ENCODE results near the gene RNASEH1. TPM values are rescaled to one million over a fixed set of nuclear protein-coding genes. Genes with fewer than 3 reads are reported as not detected.

Gene RNASEH1
- total RNA-seq, 1 experiment from 2014 or later = 38.2 TPM

DNA sequence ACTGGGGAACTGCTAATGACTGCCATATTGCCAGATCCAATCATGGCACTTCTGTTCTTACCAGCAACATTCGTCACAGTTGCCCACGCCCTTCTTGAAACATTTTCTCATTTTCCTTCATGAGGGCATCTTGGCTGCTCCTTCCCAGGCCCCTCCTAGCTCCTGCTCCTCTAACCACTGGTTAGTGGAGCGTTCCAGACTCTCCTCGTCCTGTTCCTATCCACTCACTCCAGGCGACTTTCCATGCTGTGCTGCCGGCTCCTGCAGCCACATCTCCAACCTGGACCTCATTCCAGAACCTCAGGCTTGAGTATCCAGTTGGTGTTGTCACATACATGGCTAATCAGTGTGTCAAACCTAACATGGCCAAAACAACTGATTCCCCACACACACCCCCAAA is 37.5 kb downstream of the RNASEH1 start:
- Histone ChIP-seq H2AFZ (ENCODE audit: low read depth, low read length, poor library complexity, severe bottlenecking) (no peak overlapping the region), H3K4me2 (ENCODE audit: low read length) (peak overlapping the region; percentile 79), H3K9me3 (ENCODE audit: control insufficient read depth in 1 of 2, insufficient read depth in 1 of 2, low read depth in 1 of 2, low read length in 2 of 2) (0 out of 4 replicates have a peak, but pooled peaks cover 0 to 3% of the 10 kb centered on the region in 2 experiments), H3K9ac (ENCODE audit: low read length) (no peak overlapping the region), H3K36me3 (ENCODE audit: control insufficient read depth in 1 of 2, insufficient read depth in 2 of 2, low read length in 2 of 2) (no peaks in the 10 kb centered on the region), H3K79me2 (ENCODE audit: insufficient read depth, low read length) (peaks cover 11% of the 10 kb centered on the region), H3K4me3 (replicated peaks in 1 of 2; ENCODE audit: low read depth in 1 of 2, low read length in 2 of 2) (peak overlapping the region in 1 of 2 experiments; percentile 68; a peak in 2 of 4 replicates), H3K27ac (ENCODE audit: low read depth, low read length) (no peak overlapping the region), H4K20me1 (ENCODE audit: insufficient read depth) (no peaks in the 10 kb centered on the region), H3K27me3 (ENCODE audit: insufficient read depth, low read length) (no peaks in the 10 kb centered on the region), H3K4me1 (ENCODE audit: control insufficient read depth in 1 of 2, insufficient read depth in 2 of 2, low read length in 2 of 2) (peaks cover 4 to 28% of the 10 kb centered on the region in 2 experiments; a peak in 3 of 4 replicates), H3K9me2 (ENCODE audit: insufficient read depth) (no peaks in the 10 kb centered on the region)
- no peak for ATAC-seq
- ChIA-PET CTCF (no interaction called here), RAD21 (ENCODE audit: low non-redundant PET in 1 of 2, low total read pairs in 2 of 2, uncharacterized antibody in 2 of 2, unreplicated experiment in 2 of 2) (no interaction called here), POLR2A (no interaction called here)
- TF ChIP-seq, protein P1, sequence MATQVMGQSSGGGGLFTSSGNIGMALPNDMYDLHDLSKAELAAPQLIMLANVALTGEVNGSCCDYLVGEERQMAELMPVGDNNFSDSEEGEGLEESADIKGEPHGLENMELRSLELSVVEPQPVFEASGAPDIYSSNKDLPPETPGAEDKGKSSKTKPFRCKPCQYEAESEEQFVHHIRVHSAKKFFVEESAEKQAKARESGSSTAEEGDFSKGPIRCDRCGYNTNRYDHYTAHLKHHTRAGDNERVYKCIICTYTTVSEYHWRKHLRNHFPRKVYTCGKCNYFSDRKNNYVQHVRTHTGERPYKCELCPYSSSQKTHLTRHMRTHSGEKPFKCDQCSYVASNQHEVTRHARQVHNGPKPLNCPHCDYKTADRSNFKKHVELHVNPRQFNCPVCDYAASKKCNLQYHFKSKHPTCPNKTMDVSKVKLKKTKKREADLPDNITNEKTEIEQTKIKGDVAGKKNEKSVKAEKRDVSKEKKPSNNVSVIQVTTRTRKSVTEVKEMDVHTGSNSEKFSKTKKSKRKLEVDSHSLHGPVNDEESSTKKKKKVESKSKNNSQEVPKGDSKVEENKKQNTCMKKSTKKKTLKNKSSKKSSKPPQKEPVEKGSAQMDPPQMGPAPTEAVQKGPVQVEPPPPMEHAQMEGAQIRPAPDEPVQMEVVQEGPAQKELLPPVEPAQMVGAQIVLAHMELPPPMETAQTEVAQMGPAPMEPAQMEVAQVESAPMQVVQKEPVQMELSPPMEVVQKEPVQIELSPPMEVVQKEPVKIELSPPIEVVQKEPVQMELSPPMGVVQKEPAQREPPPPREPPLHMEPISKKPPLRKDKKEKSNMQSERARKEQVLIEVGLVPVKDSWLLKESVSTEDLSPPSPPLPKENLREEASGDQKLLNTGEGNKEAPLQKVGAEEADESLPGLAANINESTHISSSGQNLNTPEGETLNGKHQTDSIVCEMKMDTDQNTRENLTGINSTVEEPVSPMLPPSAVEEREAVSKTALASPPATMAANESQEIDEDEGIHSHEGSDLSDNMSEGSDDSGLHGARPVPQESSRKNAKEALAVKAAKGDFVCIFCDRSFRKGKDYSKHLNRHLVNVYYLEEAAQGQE (IDR thresholded peaks at IDR 0.05; ENCODE audit: low read depth) = no peak
- no peak for TF ChIP-seq RAD21 (IDR thresholded peaks at IDR 0.05; ENCODE audit: low read depth)
- no peak for TF ChIP-seq ZFX (IDR thresholded peaks at IDR 0.05)
- no peak for TF ChIP-seq YY1 (IDR thresholded peaks at IDR 0.05; ENCODE audit: extremely low read depth, insufficient replicate concordance, low read depth, low read length)
- no peak for TF ChIP-seq EZH2phosphoT487 (IDR thresholded peaks at IDR 0.05; ENCODE audit: borderline replicate concordance)
- no peak for TF ChIP-seq EZH2 (IDR thresholded peaks at IDR 0.05)
- no peak for TF ChIP-seq ZNF274 (IDR thresholded peaks at IDR 0.05; ENCODE audit: low read depth, low read length)
- no peak for TF ChIP-seq EGR1 (IDR thresholded peaks at IDR 0.05; ENCODE audit: low read depth)
- no TSS peak for BruUV-seq (replicated peaks)
- no peak for DNase-seq (ENCODE audit: low read depth, low spot score)
- intact Hi-C loops (cut with micrococcal nuclease) = no loop called here
